Peyer's patch (tissue), 4 donors: ENCODE results near the gene MLLT10.

Experiments
- POLR2A ChIP-seq, 2 donors: fragments of 450-650 bp; IDR thresholded peaks; one replicate each; pipeline ENCODE4 v1.5.1; 2017; ENCODE audit warnings: antibody characterized with exemption in 2 of 2, mild to moderate bottlenecking in 2 of 2, moderate library complexity in 2 of 2
- TF ChIP-seq, protein P1 (sequence below), 6 experiments: fragments of 450-650 bp in 4 of 6; fragments of 200-600 bp in 2 of 6; sonication (generic) in 1 of 6; IDR thresholded peaks; one replicate each; pipeline ENCODE4 v1.5.1; 2017 to 2019; ENCODE audit warnings: antibody characterized with exemption in 6 of 6, mild to moderate bottlenecking in 3 of 6, moderate library complexity in 1 of 6

DNA sequence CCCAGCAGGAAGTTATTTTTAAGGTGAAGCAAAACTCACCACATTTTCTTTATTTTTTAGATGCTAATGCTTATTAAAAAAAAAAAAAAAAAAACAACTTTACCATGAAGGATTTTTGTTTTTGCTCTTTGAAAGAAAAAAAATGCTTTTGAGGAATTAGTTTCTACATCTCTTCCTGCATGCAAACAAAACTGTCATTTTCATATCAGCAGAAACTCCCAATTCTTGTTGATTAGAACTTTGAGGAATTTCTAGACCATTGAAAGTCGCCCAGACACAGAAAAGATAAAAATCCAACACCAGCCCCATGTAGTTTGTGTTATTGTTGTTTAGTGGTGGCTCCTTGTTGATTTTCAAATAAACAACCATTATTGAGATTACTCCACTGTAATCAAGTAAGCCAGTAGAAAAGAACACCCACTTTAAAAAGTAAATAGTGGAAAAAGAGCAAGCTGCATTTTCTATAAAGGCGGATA, 22.9 kb upstream of the MLLT10 start:
- TF ChIP-seq, protein P1, sequence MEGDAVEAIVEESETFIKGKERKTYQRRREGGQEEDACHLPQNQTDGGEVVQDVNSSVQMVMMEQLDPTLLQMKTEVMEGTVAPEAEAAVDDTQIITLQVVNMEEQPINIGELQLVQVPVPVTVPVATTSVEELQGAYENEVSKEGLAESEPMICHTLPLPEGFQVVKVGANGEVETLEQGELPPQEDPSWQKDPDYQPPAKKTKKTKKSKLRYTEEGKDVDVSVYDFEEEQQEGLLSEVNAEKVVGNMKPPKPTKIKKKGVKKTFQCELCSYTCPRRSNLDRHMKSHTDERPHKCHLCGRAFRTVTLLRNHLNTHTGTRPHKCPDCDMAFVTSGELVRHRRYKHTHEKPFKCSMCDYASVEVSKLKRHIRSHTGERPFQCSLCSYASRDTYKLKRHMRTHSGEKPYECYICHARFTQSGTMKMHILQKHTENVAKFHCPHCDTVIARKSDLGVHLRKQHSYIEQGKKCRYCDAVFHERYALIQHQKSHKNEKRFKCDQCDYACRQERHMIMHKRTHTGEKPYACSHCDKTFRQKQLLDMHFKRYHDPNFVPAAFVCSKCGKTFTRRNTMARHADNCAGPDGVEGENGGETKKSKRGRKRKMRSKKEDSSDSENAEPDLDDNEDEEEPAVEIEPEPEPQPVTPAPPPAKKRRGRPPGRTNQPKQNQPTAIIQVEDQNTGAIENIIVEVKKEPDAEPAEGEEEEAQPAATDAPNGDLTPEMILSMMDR (IDR thresholded peaks at IDR 0.05): no peak
- no peak for TF ChIP-seq POLR2A (IDR thresholded peaks at IDR 0.05)
